LNCaP clone FGC (cell line): ENCODE results near the gene RLBP1.
"Not testable (repeated sequence)": the region's sequence is repeated elsewhere in the genome, so short reads cannot be mapped to it uniquely, and the experiment has no call there.

Experiments
- DNase-seq: peaks from one replicate; pipeline ENCODE4 v3.0.0-alpha.2; 2011; ENCODE audit warnings: low read depth
- H3K4me3 ChIP-seq: 2 replicates; pipeline ENCODE4 v1.5.1; 2011; ENCODE audit warnings: mild to moderate bottlenecking, low read depth, low read length, control low read depth
- CTCF ChIP-seq: IDR thresholded peaks from 2 replicates; pipeline ENCODE4 v1.5.1; 2012; ENCODE audit warnings: mild to moderate bottlenecking; ENCODE audit not compliant: control insufficient read depth, insufficient read depth; ENCODE audit errors: extremely low read depth

The RLBP1 gene

DNA sequence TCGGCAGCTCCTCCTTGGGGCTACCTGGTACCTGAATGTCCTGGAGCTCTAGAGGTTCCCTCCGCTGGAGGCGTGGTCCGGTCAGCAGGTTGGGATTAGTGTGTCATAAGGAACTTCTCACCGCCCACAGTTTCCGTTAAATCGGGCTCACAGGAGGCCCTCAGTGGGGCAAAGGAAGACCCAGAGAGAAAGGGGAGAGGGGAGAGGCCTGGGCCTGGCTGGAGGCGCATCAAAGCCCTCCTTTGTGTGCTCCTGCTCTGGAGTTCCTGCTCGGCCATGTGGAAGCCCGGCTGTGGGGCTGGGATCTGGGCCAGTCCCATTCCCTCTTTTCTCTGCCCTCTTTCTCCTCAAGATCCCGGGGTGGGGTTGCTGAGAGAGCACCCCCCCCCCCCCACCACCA lies at the start of gene RLBP1:
RLBP1 (minus strand) TSS at position 37 of the 400 bp plus-strand sequence. CDS start 2,604 bp downstream, outside the sequence.
- TF ChIP-seq CTCF = no peak
- no peak for DNase-seq
- no peak within 1 kb of the TSS for H3K4me3 ChIP-seq

DNA sequence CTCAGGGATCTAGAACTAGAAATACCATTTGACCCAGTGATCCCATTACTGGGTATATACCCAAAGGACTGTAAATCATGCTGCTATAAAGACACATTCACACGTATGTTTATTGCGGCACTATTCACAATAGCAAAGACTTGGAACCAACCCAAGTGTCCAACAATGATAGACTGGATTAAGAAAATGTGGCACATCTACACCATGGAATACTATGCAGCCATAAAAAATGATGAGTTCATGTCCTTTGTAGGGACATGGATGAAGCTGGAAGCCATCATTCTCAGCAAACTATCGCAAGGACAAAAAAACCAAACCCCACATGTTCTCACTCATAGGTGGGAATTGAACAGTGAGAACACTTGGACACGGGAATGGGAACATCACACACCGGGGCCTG lies 28.8 kb upstream of the RLBP1 start:
- not testable (repeated sequence) for H3K4me3 ChIP-seq, DNase-seq

- TF ChIP-seq CTCF = no peak
- H3K4me3 ChIP-seq = no peak overlapping the region
- DNase-seq = no peak
These were observed 27.2 kb upstream of the RLBP1 start for GRCh38 chr15:89248584-89248983.

GRCh38 chr15:89247446-89247845 lies 26.1 kb upstream of the RLBP1 start:
- no peak for DNase-seq
- no peak overlapping the region for H3K4me3 ChIP-seq
- TF ChIP-seq CTCF = no peak

- peak overlapping the region; percentile 84 for H3K4me3 ChIP-seq
- no peak for TF ChIP-seq CTCF
- DNase-seq = no peak
These were observed 23.2 kb upstream of the RLBP1 start for GRCh38 chr15:89244574-89244903.

DNA sequence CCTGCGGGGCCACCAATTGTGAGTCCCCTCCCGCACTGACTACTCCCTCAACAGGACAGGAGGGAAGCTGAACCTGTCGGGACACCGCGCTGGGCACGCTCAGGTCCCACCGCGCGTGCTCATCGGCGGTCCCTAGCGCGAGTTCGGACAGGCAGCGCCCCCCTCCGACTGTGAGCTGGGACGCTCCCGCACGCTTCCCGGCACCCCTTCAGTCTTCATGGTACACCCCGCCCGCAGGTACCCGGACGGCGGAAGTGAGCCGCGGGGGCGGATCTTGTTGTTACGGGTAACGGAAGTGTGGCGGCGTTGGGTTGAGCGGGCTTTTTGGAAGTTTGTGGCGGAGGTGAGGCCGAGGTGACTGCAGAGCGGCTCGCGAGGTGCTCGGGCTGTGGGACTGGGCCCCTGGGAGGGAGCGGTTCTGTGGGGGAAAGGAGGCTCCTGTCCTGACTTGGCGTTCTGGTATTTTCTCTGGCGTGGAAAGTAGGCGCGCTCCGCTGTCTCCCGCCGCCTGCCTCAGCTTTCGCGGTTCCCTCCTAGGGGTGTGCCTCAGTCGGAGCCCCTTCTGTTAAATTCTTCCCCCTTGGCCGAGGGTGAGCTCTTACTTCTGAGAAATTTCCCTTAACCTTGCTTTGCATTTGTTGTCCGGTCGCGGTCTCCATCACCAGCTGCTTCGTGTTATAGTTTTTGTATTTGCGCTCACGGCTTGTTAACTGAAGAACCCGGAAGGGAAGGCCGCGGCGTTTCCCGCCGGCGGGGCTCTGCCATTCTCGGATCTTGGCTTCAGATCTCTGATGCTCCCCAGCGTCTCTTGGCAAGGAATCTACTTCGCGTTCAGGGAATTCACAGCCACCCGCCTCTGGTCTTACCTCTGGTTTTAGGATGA lies 22.6 kb upstream of the RLBP1 start, which contains the start of gene FANCI:
FANCI (plus strand) TSS at position 289 of the 883 bp plus-strand sequence. CDS start 3,669 bp downstream, outside the sequence.
- peak within 1 kb of the TSS; percentile 84 for H3K4me3 ChIP-seq
- TF ChIP-seq CTCF = peak; percentile 89
- DNase-seq = peak; percentile 80

GRCh38 chr15:89243046-89243690 lies 21.8 kb upstream of the RLBP1 start:
- H3K4me3 ChIP-seq = peak overlapping the region; percentile 84
- TF ChIP-seq CTCF = no peak
- DNase-seq = no peak

- not testable (repeated sequence) for DNase-seq, H3K4me3 ChIP-seq
These were observed 18.8 kb upstream of the RLBP1 start for GRCh38 chr15:89239883-89240810.
